ENCODE measurements around the gene NEDD9. TPM values are rescaled to one million over a fixed set of nuclear protein-coding genes. Genes with fewer than 3 reads are reported as not detected.
A peak's percentile ranks its signal among the peaks of the same experiment; 100 is the strongest.

Gene NEDD9
- total and polyA plus RNA-seq, 2 of the 13 experiments (the other 11 are each of a cell fraction or from before 2014, with no cell fraction given), result 27.1 to 389 TPM

DNA sequence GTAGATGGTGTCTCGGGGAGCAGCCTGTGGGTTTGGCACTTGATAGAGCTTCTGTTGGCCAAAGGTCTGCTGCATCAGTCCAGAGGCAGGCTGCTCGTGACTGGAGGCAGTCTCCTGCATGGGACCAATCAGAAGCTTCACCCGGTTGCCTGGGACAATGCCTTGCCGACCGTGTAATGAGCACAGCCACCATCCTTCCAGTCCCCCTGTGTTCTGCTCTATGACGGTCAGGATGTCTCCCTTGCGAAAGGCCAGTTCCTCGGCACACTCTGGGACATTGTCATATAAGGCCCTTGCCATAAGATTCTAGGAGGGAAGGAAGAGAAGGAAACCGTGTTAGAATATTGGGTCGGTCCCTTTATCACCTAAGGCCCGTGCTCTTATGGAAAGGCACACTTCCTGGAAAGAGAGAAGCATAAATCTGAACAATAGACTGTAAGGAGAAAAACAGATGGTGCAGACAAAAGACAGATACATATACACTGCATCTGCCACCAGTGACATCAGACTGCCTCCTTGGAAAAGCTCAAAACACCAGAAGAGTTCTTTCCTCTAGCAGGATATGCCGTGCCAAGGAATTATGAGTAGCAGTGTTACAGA, 18.9 kb downstream of the NEDD9 start (continued):
- TF ChIP-seq, protein P1, sequence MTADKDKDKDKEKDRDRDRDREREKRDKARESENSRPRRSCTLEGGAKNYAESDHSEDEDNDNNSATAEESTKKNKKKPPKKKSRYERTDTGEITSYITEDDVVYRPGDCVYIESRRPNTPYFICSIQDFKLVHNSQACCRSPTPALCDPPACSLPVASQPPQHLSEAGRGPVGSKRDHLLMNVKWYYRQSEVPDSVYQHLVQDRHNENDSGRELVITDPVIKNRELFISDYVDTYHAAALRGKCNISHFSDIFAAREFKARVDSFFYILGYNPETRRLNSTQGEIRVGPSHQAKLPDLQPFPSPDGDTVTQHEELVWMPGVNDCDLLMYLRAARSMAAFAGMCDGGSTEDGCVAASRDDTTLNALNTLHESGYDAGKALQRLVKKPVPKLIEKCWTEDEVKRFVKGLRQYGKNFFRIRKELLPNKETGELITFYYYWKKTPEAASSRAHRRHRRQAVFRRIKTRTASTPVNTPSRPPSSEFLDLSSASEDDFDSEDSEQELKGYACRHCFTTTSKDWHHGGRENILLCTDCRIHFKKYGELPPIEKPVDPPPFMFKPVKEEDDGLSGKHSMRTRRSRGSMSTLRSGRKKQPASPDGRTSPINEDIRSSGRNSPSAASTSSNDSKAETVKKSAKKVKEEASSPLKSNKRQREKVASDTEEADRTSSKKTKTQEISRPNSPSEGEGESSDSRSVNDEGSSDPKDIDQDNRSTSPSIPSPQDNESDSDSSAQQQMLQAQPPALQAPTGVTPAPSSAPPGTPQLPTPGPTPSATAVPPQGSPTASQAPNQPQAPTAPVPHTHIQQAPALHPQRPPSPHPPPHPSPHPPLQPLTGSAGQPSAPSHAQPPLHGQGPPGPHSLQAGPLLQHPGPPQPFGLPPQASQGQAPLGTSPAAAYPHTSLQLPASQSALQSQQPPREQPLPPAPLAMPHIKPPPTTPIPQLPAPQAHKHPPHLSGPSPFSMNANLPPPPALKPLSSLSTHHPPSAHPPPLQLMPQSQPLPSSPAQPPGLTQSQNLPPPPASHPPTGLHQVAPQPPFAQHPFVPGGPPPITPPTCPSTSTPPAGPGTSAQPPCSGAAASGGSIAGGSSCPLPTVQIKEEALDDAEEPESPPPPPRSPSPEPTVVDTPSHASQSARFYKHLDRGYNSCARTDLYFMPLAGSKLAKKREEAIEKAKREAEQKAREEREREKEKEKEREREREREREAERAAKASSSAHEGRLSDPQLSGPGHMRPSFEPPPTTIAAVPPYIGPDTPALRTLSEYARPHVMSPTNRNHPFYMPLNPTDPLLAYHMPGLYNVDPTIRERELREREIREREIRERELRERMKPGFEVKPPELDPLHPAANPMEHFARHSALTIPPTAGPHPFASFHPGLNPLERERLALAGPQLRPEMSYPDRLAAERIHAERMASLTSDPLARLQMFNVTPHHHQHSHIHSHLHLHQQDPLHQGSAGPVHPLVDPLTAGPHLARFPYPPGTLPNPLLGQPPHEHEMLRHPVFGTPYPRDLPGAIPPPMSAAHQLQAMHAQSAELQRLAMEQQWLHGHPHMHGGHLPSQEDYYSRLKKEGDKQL (CRISPR knock-in tag; IDR thresholded peaks at IDR 0.05; ENCODE audit: low read depth), result no peak
- TF ChIP-seq, protein P2, sequence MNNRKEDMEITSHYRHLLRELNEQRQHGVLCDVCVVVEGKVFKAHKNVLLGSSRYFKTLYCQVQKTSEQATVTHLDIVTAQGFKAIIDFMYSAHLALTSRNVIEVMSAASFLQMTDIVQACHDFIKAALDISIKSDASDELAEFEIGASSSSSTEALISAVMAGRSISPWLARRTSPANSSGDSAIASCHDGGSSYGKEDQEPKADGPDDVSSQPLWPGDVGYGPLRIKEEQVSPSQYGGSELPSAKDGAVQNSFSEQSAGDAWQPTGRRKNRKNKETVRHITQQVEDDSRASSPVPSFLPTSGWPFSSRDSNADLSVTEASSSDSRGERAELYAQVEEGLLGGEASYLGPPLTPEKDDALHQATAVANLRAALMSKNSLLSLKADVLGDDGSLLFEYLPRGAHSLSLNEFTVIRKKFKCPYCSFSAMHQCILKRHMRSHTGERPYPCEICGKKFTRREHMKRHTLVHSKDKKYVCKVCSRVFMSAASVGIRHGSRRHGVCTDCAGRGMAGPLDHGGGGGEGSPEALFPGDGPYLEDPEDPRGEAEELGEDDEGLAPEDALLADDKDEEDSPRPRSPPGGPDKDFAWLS (CRISPR knock-in tag; IDR thresholded peaks at IDR 0.05; ENCODE audit: borderline replicate concordance), result no peak
- TF ChIP-seq LCORL (IDR thresholded peaks at IDR 0.05), result no peak
- TF ChIP-seq LCORL (CRISPR knock-in tag; IDR thresholded peaks at IDR 0.05), result no peak
- no peak for TF ChIP-seq ZNF160 (CRISPR knock-in tag; IDR thresholded peaks at IDR 0.05)
- no peak for TF ChIP-seq CHCHD3 (CRISPR knock-in tag; IDR thresholded peaks at IDR 0.05)
- TF ChIP-seq PAWR (CRISPR knock-in tag; IDR thresholded peaks at IDR 0.05; ENCODE audit: borderline replicate concordance), result no peak
- 0 out of 2 replicates have a peak, but pooled peaks have one; percentile 61 for TF ChIP-seq POLR2AphosphoS2 (IDR thresholded peaks at IDR 0.05; ENCODE audit: low read depth, low read length)
- TF ChIP-seq THYN1 (CRISPR knock-in tag; IDR thresholded peaks at IDR 0.05; ENCODE audit: borderline replicate concordance, low read depth), result no peak
- TF ChIP-seq HDAC6 (IDR thresholded peaks at IDR 0.05; ENCODE audit: low read depth, low read length), result no peak
- no peak for TF ChIP-seq ADNP (CRISPR knock-in tag; IDR thresholded peaks at IDR 0.05)
- TF ChIP-seq ZSCAN31 (CRISPR knock-in tag; IDR thresholded peaks at IDR 0.05; ENCODE audit: low read depth), result no peak
- no peak for TF ChIP-seq ESRRA (CRISPR knock-in tag; IDR thresholded peaks at IDR 0.05; ENCODE audit: low read depth)
- TF ChIP-seq ZNF546 (CRISPR knock-in tag; conservative IDR thresholded peaks at IDR 0.05), result no peak
- TF ChIP-seq ZNF34 (CRISPR knock-in tag; IDR thresholded peaks at IDR 0.05; ENCODE audit: borderline replicate concordance), result no peak
- TF ChIP-seq, protein P3, sequence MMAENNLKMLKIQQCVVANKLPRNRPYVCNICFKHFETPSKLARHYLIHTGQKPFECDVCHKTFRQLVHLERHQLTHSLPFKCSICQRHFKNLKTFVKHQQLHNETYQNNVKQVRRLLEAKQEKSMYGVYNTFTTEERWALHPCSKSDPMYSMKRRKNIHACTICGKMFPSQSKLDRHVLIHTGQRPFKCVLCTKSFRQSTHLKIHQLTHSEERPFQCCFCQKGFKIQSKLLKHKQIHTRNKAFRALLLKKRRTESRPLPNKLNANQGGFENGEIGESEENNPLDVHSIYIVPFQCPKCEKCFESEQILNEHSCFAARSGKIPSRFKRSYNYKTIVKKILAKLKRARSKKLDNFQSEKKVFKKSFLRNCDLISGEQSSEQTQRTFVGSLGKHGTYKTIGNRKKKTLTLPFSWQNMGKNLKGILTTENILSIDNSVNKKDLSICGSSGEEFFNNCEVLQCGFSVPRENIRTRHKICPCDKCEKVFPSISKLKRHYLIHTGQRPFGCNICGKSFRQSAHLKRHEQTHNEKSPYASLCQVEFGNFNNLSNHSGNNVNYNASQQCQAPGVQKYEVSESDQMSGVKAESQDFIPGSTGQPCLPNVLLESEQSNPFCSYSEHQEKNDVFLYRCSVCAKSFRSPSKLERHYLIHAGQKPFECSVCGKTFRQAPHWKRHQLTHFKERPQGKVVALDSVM (CRISPR knock-in tag; IDR thresholded peaks at IDR 0.05), result no peak
- TF ChIP-seq SP4 (CRISPR knock-in tag; IDR thresholded peaks at IDR 0.05), result peak; percentile 47; the same call in 1 of the 2 replicates
- TF ChIP-seq PREB (CRISPR knock-in tag; IDR thresholded peaks at IDR 0.05), result no peak
- TF ChIP-seq NRL (CRISPR knock-in tag; IDR thresholded peaks at IDR 0.05; ENCODE audit: borderline replicate concordance), result peak; percentile 59; the same call in 1 of the 2 replicates
- TF ChIP-seq NCOR1 (IDR thresholded peaks at IDR 0.05; ENCODE audit: borderline replicate concordance, low read length), result no peak

Data from HepG2 (cell line).